Activated CD8-positive, alpha-beta memory T cell treated with anti-CD3 and anti-CD28 coated beads, Interleukin-2, amount 50 U/mL, for 4 hours (primary cell): ENCODE measurements around the gene SLC5A6.
A peak's percentile ranks its signal among the peaks of the same experiment; 100 is the strongest.
"Not testable (repeated sequence)": the region's sequence is repeated elsewhere in the genome, so short reads cannot be mapped to it uniquely, and the experiment has no call there.

ENCODE experiments used
- DNase-seq: peaks from one replicate; pipeline ENCODE4 v3.0.0-alpha.2; 2020

The SLC5A6 gene

DNA sequence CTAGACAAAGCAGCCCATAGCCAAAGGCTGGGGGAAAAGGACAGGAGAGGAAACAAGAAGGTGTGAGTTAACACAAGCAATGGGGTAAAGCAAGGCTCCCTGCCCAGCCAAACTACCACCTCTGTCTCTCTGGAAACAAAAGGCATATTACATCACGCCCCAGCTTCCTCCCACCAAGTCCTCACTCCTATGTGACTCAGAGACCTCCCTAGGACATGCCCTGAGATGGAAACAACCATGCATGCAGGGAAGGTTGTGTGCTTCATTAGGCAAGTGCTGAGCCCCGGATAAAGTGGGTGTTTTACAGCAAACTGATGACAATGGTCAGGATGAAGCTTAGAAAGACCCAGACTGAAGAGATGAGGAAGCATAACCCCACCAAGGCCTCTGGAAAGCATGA is 9.2 kb downstream of the SLC5A6 start:
- no peak for DNase-seq

DNA sequence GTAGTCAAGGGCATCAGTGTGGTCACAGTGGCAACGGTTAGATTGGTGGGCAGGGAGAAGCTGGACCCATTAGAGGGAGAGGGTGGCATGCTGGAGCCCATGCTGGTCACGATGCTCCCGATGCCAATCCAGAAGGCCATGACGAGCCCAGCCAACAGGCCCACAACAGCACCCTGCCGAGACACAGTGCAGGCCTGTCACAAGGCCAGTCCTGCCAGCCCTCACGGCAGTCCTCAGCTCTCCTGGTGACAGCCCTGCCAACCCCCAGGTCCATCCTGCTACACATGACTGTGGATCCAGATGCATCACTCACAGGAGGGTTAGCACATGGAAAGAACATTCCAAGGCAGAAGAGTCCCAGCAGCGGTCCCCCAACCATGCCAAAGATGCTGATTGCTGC is 10.4 kb downstream of the SLC5A6 start:
- DNase-seq = no peak

DNA sequence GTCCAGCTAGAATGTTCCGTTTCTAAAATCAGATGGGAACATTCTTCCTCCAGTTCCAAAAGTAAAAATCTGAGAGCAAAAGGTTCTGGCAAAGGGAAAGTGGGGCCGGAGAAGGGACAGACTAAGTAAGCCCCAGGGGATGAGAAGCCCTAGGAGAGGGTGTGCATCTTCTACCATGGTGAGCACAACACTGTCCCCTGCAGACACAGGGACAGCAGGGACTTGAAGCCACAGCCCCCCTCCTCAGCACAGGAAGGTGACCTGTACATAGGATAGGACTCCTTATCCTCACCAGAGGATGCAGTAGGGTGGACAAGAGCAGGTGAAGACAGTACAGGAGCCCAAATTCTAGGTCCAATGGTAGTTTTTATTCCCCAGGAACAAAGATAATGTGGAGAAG is 12.8 kb downstream of the SLC5A6 start:
- DNase-seq = no peak

DNA sequence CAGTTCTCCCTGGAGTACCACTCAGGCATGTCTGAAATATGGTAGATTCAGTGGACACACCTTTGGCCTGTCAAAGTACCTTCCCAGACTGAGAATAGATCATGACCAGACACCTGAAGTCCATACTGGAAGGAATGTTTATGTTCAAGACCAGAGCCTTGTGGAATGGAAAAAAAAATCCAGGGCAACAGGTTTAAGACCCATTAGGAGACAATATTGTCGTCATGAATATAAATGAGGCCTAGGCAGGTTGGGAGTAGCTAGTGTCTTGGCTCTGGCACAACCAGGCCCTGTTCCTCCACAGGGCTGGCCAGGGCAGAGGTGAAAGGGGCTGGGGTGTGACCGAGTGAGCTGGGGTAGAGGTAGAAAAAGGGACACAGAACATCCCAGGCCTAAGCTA is 13.4 kb downstream of the SLC5A6 start:
- DNase-seq = no peak

DNA sequence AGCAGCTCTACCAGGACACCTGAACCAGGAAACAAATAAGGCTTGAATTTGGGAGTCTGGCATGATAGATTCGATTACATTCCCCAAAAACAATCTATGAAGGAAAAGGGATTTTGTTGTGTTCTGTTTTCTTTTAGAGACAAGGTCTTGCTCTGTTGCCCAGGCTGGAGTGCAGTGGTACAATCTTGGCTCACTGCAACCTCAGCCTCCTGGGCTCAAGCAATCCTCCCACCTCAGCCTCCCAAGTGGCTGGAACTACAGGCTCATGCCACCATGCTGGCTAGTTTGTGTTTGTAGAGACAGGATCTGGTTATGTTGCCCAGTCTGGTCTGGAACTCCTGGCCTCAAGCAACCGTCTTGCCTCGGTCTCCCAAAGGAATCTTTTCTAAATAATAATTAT is 14.0 kb downstream of the SLC5A6 start:
- not testable (repeated sequence) for DNase-seq

DNA sequence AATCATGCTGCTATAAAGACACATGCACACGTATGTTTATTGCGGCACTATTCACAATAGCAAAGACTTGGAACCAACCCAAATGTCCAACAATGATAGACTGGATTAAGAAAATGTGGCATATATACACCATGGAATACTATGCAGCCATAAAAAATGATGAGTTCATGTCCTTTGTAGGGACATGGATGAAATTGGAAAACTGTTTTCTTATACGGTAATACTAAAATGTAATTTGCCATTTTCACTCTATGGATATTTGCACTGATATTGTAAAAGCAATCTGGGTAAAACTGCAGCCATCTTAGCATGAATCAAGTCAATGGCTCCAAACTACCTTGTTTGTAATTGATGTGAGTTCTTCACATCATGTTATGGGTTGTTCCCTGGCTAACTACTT is 16.3 kb downstream of the SLC5A6 start:
- not testable (repeated sequence) for DNase-seq

DNA sequence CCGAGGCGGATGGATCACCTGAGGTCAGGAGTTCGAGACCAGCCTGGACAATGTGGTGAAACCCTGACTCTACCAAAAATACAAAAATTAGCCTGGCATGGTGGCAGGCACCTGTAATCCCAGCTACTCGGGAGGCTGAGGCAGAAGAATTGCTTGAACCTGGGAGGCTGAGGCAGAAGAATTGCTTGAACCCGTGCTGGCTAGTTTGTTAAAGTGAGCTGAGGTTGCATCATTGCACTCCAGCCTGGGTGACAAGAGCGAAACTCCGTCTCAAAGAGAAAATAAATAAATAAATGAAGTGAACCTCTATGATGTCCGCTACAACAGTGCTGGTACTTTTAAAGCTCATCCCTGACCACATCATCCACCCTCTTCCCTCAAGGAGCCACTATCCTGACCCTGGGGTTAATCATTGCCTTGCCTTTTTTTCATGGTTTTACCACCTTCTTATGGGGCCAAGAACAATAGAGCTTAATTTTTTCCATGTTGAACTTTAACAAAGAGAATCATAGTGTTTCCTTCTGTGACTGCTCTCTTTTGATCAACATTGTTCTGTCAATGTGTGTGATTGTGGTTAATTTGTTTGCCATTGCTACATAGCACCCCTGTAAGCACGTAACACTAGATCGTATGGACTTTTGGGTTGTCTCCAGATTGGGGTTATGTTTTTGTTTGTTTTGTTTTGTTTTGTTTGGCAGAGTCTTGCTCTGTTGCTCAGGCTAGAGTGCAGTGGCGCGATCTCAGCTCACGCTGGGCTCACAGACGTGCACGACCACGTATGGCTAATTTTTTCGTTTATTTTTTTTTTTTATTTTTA is 17.3 kb downstream of the SLC5A6 start:
- DNase-seq = no peak

DNA sequence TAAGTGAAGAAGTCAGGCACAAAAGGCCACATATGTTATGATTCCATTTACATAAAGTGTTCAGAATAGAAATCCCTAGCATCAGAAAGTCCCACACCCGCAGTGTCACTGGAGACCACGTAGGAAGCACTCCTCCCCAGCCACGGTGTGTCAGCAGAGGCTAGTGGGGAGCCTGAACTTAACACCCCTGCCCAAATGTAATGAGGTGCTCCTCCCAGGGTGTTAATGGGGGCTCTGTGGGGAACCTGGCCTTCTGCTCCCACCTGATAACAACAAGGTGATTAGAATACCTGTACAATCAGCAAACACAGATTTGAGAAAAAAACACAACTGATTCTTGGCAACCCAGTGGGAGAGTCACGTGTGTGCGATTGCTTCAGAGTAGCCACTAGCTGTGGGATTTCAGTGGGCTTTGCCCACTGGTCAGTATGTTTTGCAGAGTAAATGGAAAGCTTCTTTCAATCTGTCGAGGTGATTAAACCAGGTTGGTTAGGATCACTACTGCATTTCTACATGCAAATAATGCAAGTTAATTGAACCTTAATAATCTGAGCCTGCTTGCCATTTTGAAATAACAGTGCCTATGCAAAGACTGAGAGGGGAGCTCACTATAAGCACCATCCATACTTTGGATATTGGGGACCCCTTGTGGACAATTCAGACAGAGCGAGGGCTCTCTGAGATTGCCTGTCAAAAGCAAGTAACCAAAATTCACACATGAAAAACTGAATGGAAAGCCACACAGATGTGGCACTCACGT is 20.8 kb downstream of the SLC5A6 start:
- peak; percentile 33 for DNase-seq

DNA sequence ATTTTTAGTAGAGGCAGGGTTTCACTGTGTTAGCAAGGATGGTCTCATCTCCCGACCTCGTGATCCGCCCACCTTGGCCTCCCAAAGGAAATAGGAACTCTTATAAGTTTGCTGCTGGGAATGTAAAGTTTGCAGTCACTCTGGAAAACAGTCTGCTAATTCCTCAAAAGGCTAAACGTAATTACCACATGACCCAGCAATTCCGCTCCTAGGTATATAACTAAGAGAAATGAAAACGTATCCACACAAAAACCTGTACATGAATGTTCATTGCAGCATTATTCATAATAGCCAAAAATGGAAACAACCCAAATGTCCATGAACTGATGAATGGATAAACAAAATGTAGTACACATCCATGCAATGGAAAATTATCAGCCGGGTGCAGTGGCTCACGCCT is 22.1 kb downstream of the SLC5A6 start:
- no peak for DNase-seq

DNA sequence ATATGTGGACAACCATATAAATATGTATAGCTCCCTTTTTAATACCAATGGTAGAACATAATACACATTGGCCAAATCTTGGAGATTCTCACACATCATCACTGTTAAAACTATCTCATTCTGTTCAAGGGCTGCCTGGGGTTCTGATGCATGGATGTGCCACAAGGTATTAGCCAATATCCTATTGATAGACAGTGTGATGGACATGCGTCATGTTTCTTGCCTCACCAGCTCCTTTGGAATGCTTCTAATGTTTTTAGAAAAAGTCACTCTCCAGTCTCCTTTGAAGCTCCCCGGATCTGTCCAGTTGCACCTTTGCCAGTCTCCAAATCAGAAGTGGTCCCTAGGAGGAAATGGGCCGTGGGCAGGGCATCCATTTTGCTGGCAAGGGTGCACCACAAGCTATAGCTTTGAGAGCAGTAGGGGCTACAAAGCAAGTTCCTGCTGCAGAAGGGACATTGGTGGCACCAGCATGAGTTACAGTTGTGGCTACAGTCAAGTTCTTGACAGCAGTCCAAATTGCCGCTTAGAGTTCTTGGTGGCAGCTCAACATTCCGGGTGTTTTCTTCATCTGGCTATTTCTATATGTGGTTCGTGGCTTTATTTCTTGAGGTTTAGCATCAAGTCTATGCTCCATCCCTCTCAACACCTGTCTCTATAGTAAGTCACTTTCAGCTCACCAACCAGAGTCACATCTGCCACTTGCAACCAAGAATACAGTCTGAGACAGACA is 25.3 kb downstream of the SLC5A6 start:
- no peak for DNase-seq

DNA sequence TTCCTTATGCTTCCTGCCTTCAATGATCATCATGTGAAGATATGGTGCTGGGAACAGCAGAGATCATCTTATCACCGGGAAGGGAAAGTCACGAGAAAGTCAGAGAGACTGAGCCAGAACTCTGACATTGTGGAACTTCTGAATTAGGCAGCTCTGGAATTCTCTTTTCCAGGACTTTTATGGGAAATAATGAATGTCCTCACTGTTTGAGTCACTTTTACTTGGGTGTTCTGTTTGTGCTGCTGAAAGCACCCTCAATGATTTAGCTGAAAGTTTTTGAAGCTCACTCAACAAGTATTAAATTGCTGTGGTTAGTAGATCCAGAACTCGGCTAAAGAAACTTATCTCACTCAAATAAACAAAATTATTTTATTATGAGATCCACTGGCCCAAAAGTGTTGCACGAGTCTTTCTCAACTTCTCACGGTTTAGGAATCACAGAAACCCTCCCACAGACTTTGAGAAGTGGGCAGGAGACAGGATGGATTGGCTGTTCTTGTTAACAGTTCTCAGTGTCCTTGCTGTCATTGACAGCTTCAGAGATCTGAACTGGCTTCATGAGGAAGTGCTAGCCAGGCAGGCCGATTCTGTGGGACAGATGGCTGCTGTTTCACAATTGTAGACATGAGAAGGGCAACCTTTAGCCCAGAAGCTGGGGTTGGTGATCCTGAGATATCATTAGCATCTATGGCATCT is 26.6 kb downstream of the SLC5A6 start:
- DNase-seq = no peak

DNA sequence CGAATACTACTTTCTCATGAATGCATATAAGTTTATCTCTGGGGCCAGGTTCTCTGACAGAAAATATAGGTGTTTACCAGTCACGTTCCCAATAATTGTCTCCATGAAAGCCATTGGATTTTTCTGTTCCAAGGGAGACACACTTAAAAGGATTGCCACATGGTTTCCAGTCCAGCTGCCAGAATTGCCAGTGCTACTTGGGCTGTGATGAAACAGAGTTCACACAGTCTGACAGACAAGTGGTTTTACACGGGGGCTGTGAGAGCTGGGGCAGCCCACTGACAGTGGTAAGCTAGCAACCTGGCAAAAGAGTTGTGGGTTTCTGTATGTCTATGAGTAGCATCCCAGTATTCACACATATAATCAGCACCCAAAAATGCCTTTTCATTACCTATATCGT is 28.0 kb downstream of the SLC5A6 start:
- no peak for DNase-seq

DNA sequence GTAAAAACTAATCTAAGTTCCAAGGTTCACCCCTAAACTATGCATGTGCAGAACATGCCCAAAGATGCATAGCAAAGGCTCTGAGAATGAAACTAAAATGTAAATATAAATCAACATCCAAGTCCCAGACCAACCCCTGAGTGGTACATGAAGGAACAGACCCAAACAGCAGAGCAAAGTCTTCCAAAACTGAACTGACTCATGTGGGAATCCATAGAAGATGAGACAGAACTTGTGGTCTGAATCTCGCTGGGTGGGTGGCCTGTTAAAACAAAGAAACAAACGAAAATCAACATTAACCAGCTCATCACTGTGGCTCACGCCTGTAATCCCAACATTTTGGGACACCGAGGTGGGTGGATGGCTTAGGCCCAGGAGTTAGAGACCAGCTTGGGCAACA is 29.7 kb downstream of the SLC5A6 start:
- DNase-seq = no peak

DNA sequence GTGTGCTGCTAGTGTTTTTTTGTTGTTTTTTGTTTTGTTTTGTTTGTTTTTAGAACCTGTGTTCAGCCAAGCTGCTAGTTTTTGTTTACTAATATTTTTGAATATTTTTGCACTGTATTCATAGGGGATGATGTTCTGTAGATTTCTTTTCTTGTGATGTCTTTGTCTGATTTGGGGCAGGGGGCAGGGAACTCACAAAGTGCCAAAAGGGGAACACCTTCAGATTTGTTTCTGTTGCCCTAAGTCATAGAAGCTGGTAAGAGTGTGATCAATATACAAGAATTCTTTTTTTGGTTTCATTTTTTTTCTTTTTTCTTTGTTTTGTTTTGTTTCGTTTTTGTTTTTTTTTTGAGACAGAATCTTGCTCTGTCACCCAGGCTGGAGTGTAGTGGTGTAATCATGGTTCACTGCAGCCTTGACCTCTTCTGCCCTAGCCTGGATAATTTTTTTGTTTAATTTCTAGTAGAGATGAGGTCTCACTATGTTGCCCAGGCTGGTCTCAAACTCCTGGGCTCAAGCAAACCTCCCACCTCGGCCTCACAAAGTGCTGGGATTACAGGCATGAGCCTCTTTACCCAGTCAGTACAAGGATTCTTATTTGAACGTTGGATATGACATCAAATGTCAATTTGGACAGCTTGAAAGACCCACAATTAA is 32.6 kb downstream of the SLC5A6 start:
- no peak for DNase-seq

DNA sequence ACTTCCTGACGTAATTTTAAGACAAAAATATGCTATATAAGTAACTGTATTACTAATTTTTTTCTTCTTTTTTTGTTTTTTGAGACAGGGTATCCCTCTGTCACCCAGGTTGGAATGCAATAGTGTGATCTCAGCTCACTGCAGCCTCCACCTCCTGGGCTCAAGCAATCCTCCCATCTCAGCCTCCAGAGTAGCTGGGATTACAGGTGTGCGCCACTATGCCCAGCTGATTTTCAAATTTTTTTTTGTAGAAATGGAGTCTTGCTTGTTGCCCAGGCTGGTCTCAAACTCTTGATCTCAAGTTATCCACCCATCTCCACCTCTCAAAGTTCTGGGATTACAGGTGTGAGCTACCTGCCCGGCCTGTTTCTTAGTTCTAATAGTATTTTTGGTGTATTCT is 33.6 kb downstream of the SLC5A6 start:
- no peak for DNase-seq

DNA sequence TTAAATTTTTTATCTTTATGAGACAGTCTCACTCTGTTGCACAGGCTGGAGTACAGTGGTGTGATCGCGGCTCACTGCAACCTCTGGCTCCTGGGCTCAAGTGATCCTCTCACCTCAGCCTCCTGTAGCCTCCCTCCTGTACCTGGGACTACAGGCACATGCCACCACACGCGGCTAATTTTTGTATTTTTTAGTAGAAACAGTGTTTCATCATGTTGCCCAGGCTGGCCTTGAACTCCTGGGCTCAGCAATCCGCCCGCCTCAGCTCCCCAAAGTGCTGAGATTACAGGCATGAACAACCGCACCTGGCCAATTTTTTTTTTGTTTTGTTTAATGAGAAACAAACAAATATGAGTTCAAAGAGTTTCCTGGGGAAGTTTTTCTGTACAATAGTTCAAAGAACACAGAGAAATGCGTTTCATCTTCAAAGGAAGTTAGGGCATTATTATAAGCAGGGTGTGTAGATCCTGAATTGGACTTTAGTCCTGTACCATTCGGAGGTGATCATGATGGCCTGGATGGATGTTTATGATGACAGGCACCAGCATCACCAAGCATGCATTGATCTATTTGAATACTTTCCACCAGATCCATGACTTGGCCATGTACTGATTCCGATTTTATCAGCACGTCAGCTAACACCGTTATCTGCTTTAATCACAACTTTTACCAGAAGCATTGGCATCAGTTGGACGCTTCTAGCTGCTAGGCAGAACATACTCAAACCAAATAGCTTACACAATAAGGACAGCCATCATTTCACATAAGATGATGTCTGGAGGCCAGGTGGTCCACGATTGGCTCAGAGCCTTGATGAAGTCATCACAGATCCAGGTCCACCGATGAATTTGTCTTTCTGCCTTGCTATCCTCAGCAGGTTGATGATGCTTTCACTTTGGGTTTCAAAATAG is 34.4 kb downstream of the SLC5A6 start:
- DNase-seq = no peak

DNA sequence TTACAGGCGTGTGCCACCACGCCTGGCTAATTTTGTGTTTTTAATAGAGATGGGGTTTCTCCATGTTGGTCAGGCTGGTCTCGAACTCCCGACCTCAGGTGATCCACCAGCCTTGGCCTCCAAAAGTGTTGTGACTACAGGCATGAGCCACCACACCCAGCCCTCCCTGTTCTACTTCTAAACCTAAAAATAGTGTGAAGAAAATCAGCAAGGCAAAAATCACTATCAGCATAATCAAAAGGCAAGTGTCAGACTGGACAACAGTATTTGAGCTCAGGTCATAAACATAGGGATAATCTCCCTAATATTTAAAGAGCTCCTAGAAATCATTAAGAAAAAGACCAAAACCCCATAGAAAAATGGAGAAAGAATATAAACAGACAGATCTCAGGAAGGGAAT is 36.3 kb downstream of the SLC5A6 start:
- not testable (repeated sequence) for DNase-seq

DNA sequence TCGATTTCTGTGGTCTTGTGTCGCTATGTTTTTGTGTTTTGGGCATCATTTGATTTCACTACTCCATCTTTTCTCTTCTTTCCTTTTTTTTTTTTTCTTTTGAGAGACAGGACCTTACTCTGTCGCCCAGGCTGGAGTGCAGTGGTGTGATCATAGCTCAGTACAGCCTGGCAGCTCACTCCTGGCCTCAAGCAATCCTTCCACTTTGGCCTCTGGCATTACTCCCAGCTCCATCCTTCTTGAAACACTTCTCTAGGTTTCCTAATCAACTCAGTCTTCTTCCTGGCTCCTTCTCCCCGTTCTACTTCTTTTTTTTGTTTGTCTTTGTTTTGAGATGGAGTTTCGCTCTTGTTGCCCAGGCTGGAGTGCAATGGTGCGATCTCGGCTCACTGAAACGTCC is 36.7 kb downstream of the SLC5A6 start:
- no peak for DNase-seq

DNA sequence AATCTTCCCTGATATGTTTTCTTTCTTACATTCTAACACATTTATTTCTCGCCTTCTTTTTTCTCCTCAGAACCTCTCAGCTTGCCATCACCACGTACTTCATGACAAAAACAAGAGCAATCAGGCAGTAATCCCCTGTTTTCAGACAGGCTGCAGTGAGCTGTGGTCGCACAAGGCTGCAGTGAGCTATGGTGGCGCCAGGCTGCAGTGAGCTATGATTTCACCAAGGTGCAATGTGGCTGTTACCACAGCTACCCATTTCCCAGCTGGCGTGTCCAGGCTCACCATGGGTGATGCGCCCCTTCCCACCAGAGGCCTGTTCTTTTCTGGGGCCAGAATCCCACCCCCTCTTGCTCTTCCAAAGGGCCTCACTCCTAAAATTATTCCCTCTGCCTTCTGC is 37.4 kb downstream of the SLC5A6 start:
- DNase-seq = no peak

DNA sequence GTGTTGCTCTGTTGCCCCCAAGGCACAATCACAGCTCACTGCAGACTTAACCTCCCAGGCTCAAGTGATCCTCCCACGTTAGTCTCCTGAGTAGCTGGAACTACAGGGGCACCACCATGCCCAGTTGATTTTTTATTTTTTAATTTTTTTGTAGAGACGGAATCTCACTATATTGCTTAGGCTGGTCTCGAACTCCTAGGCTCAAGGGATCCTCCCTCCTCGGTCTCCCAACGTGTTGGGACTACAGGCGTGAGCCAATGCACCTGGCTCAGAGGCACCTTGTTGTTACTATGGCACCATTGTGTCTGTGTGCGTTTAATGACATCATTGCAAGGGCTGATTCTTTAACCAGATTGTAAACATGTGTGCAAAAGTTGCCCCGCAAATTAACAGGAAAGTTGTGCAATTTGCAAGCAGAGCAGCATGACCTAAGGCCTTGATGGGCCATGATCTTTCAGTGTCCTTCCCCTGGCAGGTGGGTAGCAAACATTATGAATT is 40.7 kb downstream of the SLC5A6 start:
- DNase-seq = no peak
